Caco-2 (cell line): ENCODE measurements around the gene C2orf15. TPM values are rescaled to one million over a fixed set of nuclear protein-coding genes. Genes with fewer than 3 reads are reported as not detected.

Source experiments
- Bru-seq: library from RNA; stranded (reverse); fragments of 400-500 nt; gene quantifications from one replicate; lab custom pipeline; 2021; lab: Mats Ljungman, UMichigan
- BruChase-seq, 2 experiments: library from RNA; stranded (reverse); fragments of 400-500 nt; gene quantifications; one replicate each; lab custom pipeline; 2021; lab: Mats Ljungman, UMichigan
- BruUV-seq: library from RNA; stranded (reverse); fragments of 400-500 nt; replicated peaks from 2 replicates; lab custom pipeline; 2021; lab: Mats Ljungman, UMichigan
- CTCF ChIA-PET: fragments of 300-600 bp; sonication (Branson Sonifier 250); formaldehyde crosslinking; loops from one replicate; lab custom pipeline; 2022; ENCODE audit warnings: antibody characterized with exemption; lab: Charles Lee
- POLR2A ChIA-PET: fragments of 300-600 bp; sonication (Branson Sonifier 250); formaldehyde crosslinking; loops from one replicate; lab custom pipeline; 2022; ENCODE audit warnings: antibody characterized with exemption; lab: Charles Lee
- DNase-seq, 2 experiments: peaks; one replicate each; pipeline versions ENCODE4 v3.0.0 to v3.0.0-alpha.2; 2020 to 2022
- H3K27me3 ChIP-seq: replicated peaks from 2 replicates; pipeline ENCODE4 v1.6.0; 2011; ENCODE audit warnings: low read length; ENCODE audit not compliant: control insufficient read depth, insufficient read depth
- H3K36me3 ChIP-seq: 2 replicates; pipeline ENCODE4 v1.5.1; 2011; ENCODE audit warnings: low read length; ENCODE audit not compliant: control insufficient read depth, insufficient read depth
- H3K4me1 ChIP-seq: fragments of 250-450 bp; sonication (Bioruptor Pico); 2 replicates; pipeline ENCODE4 v1.5.1; 2020; ENCODE audit warnings: mild to moderate bottlenecking
- H3K4me3 ChIP-seq: 2 replicates; pipeline ENCODE4 v1.5.1; 2011; ENCODE audit warnings: low read depth, mild to moderate bottlenecking, control low read depth, low read length
- H3K9me3 ChIP-seq: fragments of 250-450 bp; sonication (Bioruptor Pico); 2 replicates; pipeline ENCODE4 v1.5.1; 2020; ENCODE audit warnings: mild to moderate bottlenecking, moderate library complexity
- H3K27ac Mint-ChIP-seq: one replicate; pipeline ENCODE4 v1.8.0; 2022; ENCODE audit warnings: mixed read lengths; ENCODE audit not compliant: unreplicated experiment
- H3K27me3 Mint-ChIP-seq: one replicate; pipeline ENCODE4 v1.8.0; 2022; ENCODE audit warnings: mixed read lengths; ENCODE audit not compliant: insufficient read depth, unreplicated experiment
- H3K36me3 Mint-ChIP-seq: one replicate; pipeline ENCODE4 v1.8.0; 2022; ENCODE audit warnings: mild to moderate bottlenecking, mixed read lengths; ENCODE audit not compliant: insufficient read depth, unreplicated experiment
- H3K4me1 Mint-ChIP-seq: one replicate; pipeline ENCODE4 v1.8.0; 2022; ENCODE audit warnings: low read depth, mixed read lengths; ENCODE audit not compliant: unreplicated experiment
- H3K4me3 Mint-ChIP-seq: one replicate; pipeline ENCODE4 v1.8.0; 2022; ENCODE audit warnings: mild to moderate bottlenecking, moderate library complexity, mixed read lengths; ENCODE audit not compliant: unreplicated experiment
- H3K9me3 Mint-ChIP-seq: one replicate; pipeline ENCODE4 v1.8.0; 2022; ENCODE audit warnings: mixed read lengths; ENCODE audit not compliant: unreplicated experiment
- intact Hi-C: fragments of 100-400 bp; cut with micrococcal nuclease; formaldehyde crosslinking; loops from one replicate; pipeline ENCODE4 v1.10.0; 2022; ENCODE audit not compliant: unreplicated experiment
- long read RNA-seq: library from polyadenylated mRNA; stranded (forward); transcript quantifications from one replicate; pipeline ENCODE4 v2.0.0, GENCODE V29; 2022
- total RNA-seq: library from RNA; stranded (reverse); gene quantifications from 2 replicates; pipeline ENCODE4 v1.2.3, GENCODE V29; 2022
- TF ChIP-seq, protein P1 (sequence below), 2 experiments: fragments of 200-600 bp in 1 of 2; IDR thresholded peaks; 1 replicate in 1 of 2; 2 replicates in 1 of 2; pipeline versions ENCODE4 v1.5.1 to v1.8.0; 2011 to 2022; ENCODE audit warnings: antibody characterized with exemption in 1 of 2, control low read depth in 1 of 2, inconsistent platforms in 1 of 2, low read depth in 1 of 2, low read length in 1 of 2, mild to moderate bottlenecking in 1 of 2, moderate library complexity in 1 of 2; ENCODE audit not compliant: insufficient read depth in 1 of 2, severe bottlenecking in 1 of 2, unreplicated experiment in 1 of 2

C2orf15 gene
- 11.3 and 12.5 TPM in 2 replicates for total RNA-seq
- Bru-seq, nascent RNA, result percentile 74 among the genes with signal in this experiment
- BruChase-seq, experiment 1, labeled RNA remaining after a 2-hour chase, result percentile 94 among the genes with signal in this experiment
- BruChase-seq, experiment 2, labeled RNA remaining after a 6-hour chase, result percentile 94 among the genes with signal in this experiment
- long read RNA-seq, transcript C2orf15-202 (5 exons, 1,058 nt), result minor isoform, 6 of 20 reads
- long read RNA-seq, transcript C2orf15-201 (4 exons, 1,667 nt), result major isoform, 13 of 20 reads
- long read RNA-seq, partial matches to known transcripts, result 0 of 20 reads
- long read RNA-seq, other reads (novel, unspliced or antisense), result 1 of 20 reads

GRCh38 chr2:99141110-99142108, at the start of gene C2orf15:
Gene C2orf15 (plus strand): TSS chr2:99141707. CDS start chr2:99150559, 8,852 bp downstream.
- intact Hi-C loops, result loop anchor here (1.0 to 5.0 kb wide), 5 partner anchors 13 to 346 kb away; partner anchors contain the start of genes EIF5B, LIPT1, MITD1 and MRPL30
- TF ChIP-seq, protein P1, sequence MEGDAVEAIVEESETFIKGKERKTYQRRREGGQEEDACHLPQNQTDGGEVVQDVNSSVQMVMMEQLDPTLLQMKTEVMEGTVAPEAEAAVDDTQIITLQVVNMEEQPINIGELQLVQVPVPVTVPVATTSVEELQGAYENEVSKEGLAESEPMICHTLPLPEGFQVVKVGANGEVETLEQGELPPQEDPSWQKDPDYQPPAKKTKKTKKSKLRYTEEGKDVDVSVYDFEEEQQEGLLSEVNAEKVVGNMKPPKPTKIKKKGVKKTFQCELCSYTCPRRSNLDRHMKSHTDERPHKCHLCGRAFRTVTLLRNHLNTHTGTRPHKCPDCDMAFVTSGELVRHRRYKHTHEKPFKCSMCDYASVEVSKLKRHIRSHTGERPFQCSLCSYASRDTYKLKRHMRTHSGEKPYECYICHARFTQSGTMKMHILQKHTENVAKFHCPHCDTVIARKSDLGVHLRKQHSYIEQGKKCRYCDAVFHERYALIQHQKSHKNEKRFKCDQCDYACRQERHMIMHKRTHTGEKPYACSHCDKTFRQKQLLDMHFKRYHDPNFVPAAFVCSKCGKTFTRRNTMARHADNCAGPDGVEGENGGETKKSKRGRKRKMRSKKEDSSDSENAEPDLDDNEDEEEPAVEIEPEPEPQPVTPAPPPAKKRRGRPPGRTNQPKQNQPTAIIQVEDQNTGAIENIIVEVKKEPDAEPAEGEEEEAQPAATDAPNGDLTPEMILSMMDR (IDR thresholded peaks at IDR 0.05; ENCODE audit: insufficient read depth in 1 of 2, low read depth in 1 of 2, low read length in 1 of 2, severe bottlenecking in 1 of 2, unreplicated experiment in 1 of 2), result no peak
- Histone ChIP-seq H3K4me1 (peaks cover 12% of the 10 kb centered on the region), H3K4me3 (peak within 1 kb of the TSS; percentile 75), H3K27me3 (no peaks in the 10 kb centered on the region), H3K36me3 (peaks cover 2% of the 10 kb centered on the region; the same call in 1 of the 2 replicates), H3K9me3 (no peaks in the 10 kb centered on the region)
- peak within 1 kb of the TSS; percentile 94 for H3K27ac Mint-ChIP-seq
- no TSS peak for BruUV-seq
- POLR2A ChIA-PET, result interaction anchor here (0.5 to 2.5 kb wide), 10 partner anchors 14 to 657 kb away, joined by 3 to 52 read pairs (median 3); partner anchors contain the start of genes EIF5B, LIPT1, MITD1 and MRPL30
- peak within 1 kb of the TSS; percentile 98 for H3K4me3 Mint-ChIP-seq
- no peaks in the 10 kb centered on the region for H3K9me3 Mint-ChIP-seq
- H3K27me3 Mint-ChIP-seq, result no peaks in the 10 kb centered on the region
- CTCF ChIA-PET, result interaction anchor here (0.8 to 2.3 kb wide), 5 partner anchors 14 to 196 kb away, joined by 3 to 13 read pairs (median 3); partner anchors contain the start of genes LIPT1, MITD1 and TSGA10
- H3K36me3 Mint-ChIP-seq, result peaks cover 14% of the 10 kb centered on the region
- DNase-seq, result peak; percentile 98 to 99
- peaks cover 20% of the 10 kb centered on the region for H3K4me1 Mint-ChIP-seq

DNA sequence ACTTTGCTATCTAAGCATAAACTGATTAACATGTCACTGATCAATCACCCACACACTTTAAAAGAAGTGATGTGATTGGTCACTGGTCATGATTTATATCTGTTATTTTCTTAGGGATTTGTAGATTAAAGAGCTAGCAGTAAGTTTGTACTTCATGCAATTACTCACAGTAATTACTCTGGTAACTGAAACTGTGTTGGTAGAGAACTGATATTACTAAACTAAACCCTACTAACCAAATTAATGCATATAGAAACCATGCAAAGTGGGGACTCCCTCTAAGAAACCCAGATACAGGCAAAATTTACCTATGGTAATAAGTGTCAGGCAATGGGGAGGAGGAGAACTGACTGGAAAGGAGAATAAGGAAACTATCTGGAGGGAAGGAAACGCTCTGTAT, 44.8 kb upstream of the C2orf15 start:
- no TSS peak for BruUV-seq
- no peak overlapping the region for H3K27ac Mint-ChIP-seq
- Histone ChIP-seq H3K4me1 (no peaks in the 10 kb centered on the region), H3K27me3 (no peaks in the 10 kb centered on the region), H3K36me3 (no peaks in the 10 kb centered on the region), H3K9me3 (peaks cover 6% of the 10 kb centered on the region; the same call in 1 of the 2 replicates), H3K4me3 (no peak overlapping the region)
- no peaks in the 10 kb centered on the region for H3K36me3 Mint-ChIP-seq
- no peak overlapping the region for H3K4me3 Mint-ChIP-seq
- peaks cover 8% of the 10 kb centered on the region for H3K27me3 Mint-ChIP-seq
- DNase-seq, result no peak
- TF ChIP-seq, protein P1 (IDR thresholded peaks at IDR 0.05; ENCODE audit: insufficient read depth in 1 of 2, low read depth in 1 of 2, low read length in 1 of 2, severe bottlenecking in 1 of 2, unreplicated experiment in 1 of 2), result no peak
- H3K9me3 Mint-ChIP-seq, result peaks cover 12% of the 10 kb centered on the region
- H3K4me1 Mint-ChIP-seq, result peaks cover 6% of the 10 kb centered on the region
- POLR2A ChIA-PET, result no interaction called here
- CTCF ChIA-PET, result no interaction called here
- intact Hi-C loops, result no loop called here
